Activated naive CD8-positive, alpha-beta T cell treated with anti-CD3 and anti-CD28 coated beads, Interleukin-2, amount 50 U/mL, for 24 hours (primary cell): ENCODE measurements around the gene PCBP2.
A peak's percentile ranks its signal among the peaks of the same experiment; 100 is the strongest.

Experiments
- ATAC-seq: fragments of 150-1000 bp; cut with Tn5 transposase; one replicate; pipeline ENCODE4 v1.10.0; 2021
- DNase-seq: peaks from one replicate; pipeline ENCODE4 v3.0.0; 2021
- H3K27ac Mint-ChIP-seq: one replicate; pipeline ENCODE4 v1.8.0; 2021; ENCODE audit warnings: mild to moderate bottlenecking, mixed read lengths
- H3K27me3 Mint-ChIP-seq: one replicate; pipeline ENCODE4 v1.8.0; 2021; ENCODE audit warnings: mixed read lengths
- H3K36me3 Mint-ChIP-seq: one replicate; pipeline ENCODE4 v1.8.0; 2021; ENCODE audit warnings: low read depth, mixed read lengths
- H3K4me1 Mint-ChIP-seq: one replicate; pipeline ENCODE4 v1.8.0; 2021; ENCODE audit warnings: mixed read lengths
- H3K4me3 Mint-ChIP-seq: one replicate; pipeline ENCODE4 v1.8.0; 2021; ENCODE audit warnings: mild to moderate bottlenecking, moderate library complexity, mixed read lengths
- H3K9me3 Mint-ChIP-seq: one replicate; pipeline ENCODE4 v1.8.0; 2021; ENCODE audit warnings: mixed read lengths

The PCBP2 gene

GRCh38 chr12:53486736-53487487 is 35.0 kb downstream of the PCBP2 start:
- H3K4me1 Mint-ChIP-seq = peaks cover 2% of the 10 kb centered on the region
- no peaks in the 10 kb centered on the region for H3K27me3 Mint-ChIP-seq
- no peak overlapping the region for H3K4me3 Mint-ChIP-seq
- DNase-seq (no peak), ATAC-seq (no peak)
- H3K27ac Mint-ChIP-seq = peak overlapping the region; percentile 42
- H3K9me3 Mint-ChIP-seq = no peaks in the 10 kb centered on the region
- H3K36me3 Mint-ChIP-seq = peaks cover 11% of the 10 kb centered on the region

- no peak for DNase-seq
- Mint-ChIP-seq H3K4me3 (no peak overlapping the region), H3K4me1 (peaks cover 23% of the 10 kb centered on the region), H3K36me3 (peaks cover 6% of the 10 kb centered on the region), H3K9me3 (no peaks in the 10 kb centered on the region), H3K27ac (no peak overlapping the region), H3K27me3 (no peaks in the 10 kb centered on the region)
- no peak for ATAC-seq
Observed at GRCh38 chr12:53489242-53489864, 37.5 kb downstream of the PCBP2 start.

- H3K9me3 Mint-ChIP-seq = no peaks in the 10 kb centered on the region
- no peaks in the 10 kb centered on the region for H3K27me3 Mint-ChIP-seq
- H3K4me1 Mint-ChIP-seq = peaks cover 21% of the 10 kb centered on the region
- no peaks in the 10 kb centered on the region for H3K36me3 Mint-ChIP-seq
- DNase-seq (no peak), ATAC-seq (no peak)
- peak overlapping the region; percentile 44 for H3K27ac Mint-ChIP-seq
- H3K4me3 Mint-ChIP-seq = peak overlapping the region; percentile 87
Observed at GRCh38 chr12:53492188-53492587, 40.3 kb downstream of the PCBP2 start.

GRCh38 chr12:53492830-53493609 is 41.1 kb downstream of the PCBP2 start:
- H3K27ac Mint-ChIP-seq = peak overlapping the region; percentile 82
- DNase-seq = peak; percentile 89
- ATAC-seq = peak; percentile 91
- H3K9me3 Mint-ChIP-seq = no peaks in the 10 kb centered on the region
- H3K4me3 Mint-ChIP-seq = peak overlapping the region; percentile 87
- no peaks in the 10 kb centered on the region for H3K27me3 Mint-ChIP-seq
- H3K4me1 Mint-ChIP-seq = peaks cover 27% of the 10 kb centered on the region
- H3K36me3 Mint-ChIP-seq = no peaks in the 10 kb centered on the region

- DNase-seq = no peak
- H3K9me3 Mint-ChIP-seq = no peaks in the 10 kb centered on the region
- peaks cover 35% of the 10 kb centered on the region for H3K4me1 Mint-ChIP-seq
- H3K27ac Mint-ChIP-seq = peak overlapping the region; percentile 82
- no peaks in the 10 kb centered on the region for H3K27me3 Mint-ChIP-seq
- no peak for ATAC-seq
- peak overlapping the region; percentile 87 for H3K4me3 Mint-ChIP-seq
- H3K36me3 Mint-ChIP-seq = no peaks in the 10 kb centered on the region
Observed at GRCh38 chr12:53493610-53494391, 41.9 kb downstream of the PCBP2 start.

GRCh38 chr12:53495903-53496751 is 44.2 kb downstream of the PCBP2 start:
- Mint-ChIP-seq H3K9me3 (no peaks in the 10 kb centered on the region), H3K4me1 (peaks cover 48% of the 10 kb centered on the region), H3K4me3 (no peak overlapping the region), H3K27me3 (peaks cover 1% of the 10 kb centered on the region), H3K27ac (no peak overlapping the region), H3K36me3 (no peaks in the 10 kb centered on the region)
- ATAC-seq = no peak
- no peak for DNase-seq

GRCh38 chr12:53496752-53497032 is 44.8 kb downstream of the PCBP2 start:
- Mint-ChIP-seq H3K4me3 (no peak overlapping the region), H3K27ac (no peak overlapping the region), H3K27me3 (peaks cover 1% of the 10 kb centered on the region), H3K4me1 (peaks cover 48% of the 10 kb centered on the region), H3K36me3 (no peaks in the 10 kb centered on the region), H3K9me3 (no peaks in the 10 kb centered on the region)
- DNase-seq (no peak), ATAC-seq (no peak)

- DNase-seq = no peak
- Mint-ChIP-seq H3K36me3 (no peaks in the 10 kb centered on the region), H3K4me3 (peak overlapping the region; percentile 88), H3K4me1 (peaks cover 49% of the 10 kb centered on the region), H3K27ac (peak overlapping the region; percentile 21), H3K9me3 (no peaks in the 10 kb centered on the region), H3K27me3 (peaks cover 1% of the 10 kb centered on the region)
- ATAC-seq = no peak
Observed at GRCh38 chr12:53497461-53497860, 45.6 kb downstream of the PCBP2 start.

GRCh38 chr12:53498235-53498630 is 46.3 kb downstream of the PCBP2 start:
- H3K9me3 Mint-ChIP-seq = no peaks in the 10 kb centered on the region
- DNase-seq = no peak
- H3K4me3 Mint-ChIP-seq = peak overlapping the region; percentile 88
- no peak for ATAC-seq
- peak overlapping the region; percentile 44 for H3K27ac Mint-ChIP-seq
- H3K27me3 Mint-ChIP-seq = peaks cover 1% of the 10 kb centered on the region
- H3K36me3 Mint-ChIP-seq = no peaks in the 10 kb centered on the region
- peaks cover 49% of the 10 kb centered on the region for H3K4me1 Mint-ChIP-seq

GRCh38 chr12:53499266-53500141 is 47.6 kb downstream of the PCBP2 start, which contains the start of gene MAP3K12:
Gene MAP3K12 (minus strand): TSS chr12:53499458. CDS start chr12:53487391, 12,067 bp downstream.
- Mint-ChIP-seq H3K27me3 (peaks cover 1% of the 10 kb centered on the region), H3K36me3 (no peaks in the 10 kb centered on the region), H3K4me1 (peaks cover 37% of the 10 kb centered on the region), H3K4me3 (peak within 1 kb of the TSS; percentile 88), H3K9me3 (no peaks in the 10 kb centered on the region), H3K27ac (peak within 1 kb of the TSS; percentile 90)
- DNase-seq = peak; percentile 68
- ATAC-seq = no peak

- H3K27ac Mint-ChIP-seq = peak overlapping the region; percentile 90
- peaks cover 2% of the 10 kb centered on the region for H3K36me3 Mint-ChIP-seq
- no peaks in the 10 kb centered on the region for H3K9me3 Mint-ChIP-seq
- H3K4me3 Mint-ChIP-seq = peak overlapping the region; percentile 88
- DNase-seq (no peak), ATAC-seq (no peak)
- peaks cover 1% of the 10 kb centered on the region for H3K27me3 Mint-ChIP-seq
- peaks cover 37% of the 10 kb centered on the region for H3K4me1 Mint-ChIP-seq
Observed at GRCh38 chr12:53500142-53500775, 48.4 kb downstream of the PCBP2 start.

GRCh38 chr12:53500776-53501614 is 49.1 kb downstream of the PCBP2 start, which contains the start of gene TARBP2:
Gene TARBP2 (plus strand): TSS chr12:53501283. CDS start chr12:53501409, 126 bp downstream.
- DNase-seq (peak; percentile 92), ATAC-seq (peak; percentile 84)
- Mint-ChIP-seq H3K4me3 (peak within 1 kb of the TSS; percentile 88), H3K27ac (peak within 1 kb of the TSS; percentile 90), H3K9me3 (no peaks in the 10 kb centered on the region), H3K4me1 (peaks cover 37% of the 10 kb centered on the region), H3K36me3 (peaks cover 7% of the 10 kb centered on the region), H3K27me3 (peaks cover 1% of the 10 kb centered on the region)
